ENCODE measurements around the gene TP53.

The TP53 gene

DNA sequence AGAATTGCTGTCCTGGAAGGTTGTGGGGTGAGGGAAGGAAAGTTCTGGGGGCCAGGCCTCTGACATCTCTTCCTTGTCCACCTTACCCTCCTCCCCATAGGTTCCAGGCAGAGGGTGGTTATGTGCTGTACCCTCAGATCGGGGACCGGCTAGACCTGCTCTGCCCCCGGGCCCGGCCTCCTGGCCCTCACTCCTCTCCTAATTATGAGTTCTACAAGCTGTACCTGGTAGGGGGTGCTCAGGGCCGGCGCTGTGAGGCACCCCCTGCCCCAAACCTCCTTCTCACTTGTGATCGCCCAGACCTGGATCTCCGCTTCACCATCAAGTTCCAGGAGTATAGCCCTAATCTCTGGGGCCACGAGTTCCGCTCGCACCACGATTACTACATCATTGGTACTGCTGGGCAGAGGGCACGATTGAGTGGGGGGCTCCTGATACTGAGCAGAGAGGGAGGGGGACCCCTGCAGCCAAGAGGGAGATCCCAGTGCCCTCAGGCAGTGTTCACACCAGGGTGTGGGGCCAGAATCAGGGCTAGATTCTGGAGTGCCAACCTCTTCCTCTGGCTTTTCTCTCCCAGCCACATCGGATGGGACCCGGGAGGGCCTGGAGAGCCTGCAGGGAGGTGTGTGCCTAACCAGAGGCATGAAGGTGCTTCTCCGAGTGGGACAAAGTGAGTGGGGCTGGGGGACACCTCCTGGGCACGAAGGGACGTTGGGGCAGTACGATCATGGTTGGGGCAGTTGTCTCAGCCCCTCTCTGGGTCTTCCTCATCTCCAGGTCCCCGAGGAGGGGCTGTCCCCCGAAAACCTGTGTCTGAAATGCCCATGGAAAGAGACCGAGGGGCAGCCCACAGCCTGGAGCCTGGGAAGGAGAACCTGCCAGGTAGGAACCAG lies 20.8 kb upstream of the TP53 start:
- no peaks in the 10 kb centered on the region for H3K79me2 ChIP-seq (ENCODE audit: insufficient read depth, low read depth)
- no peaks in the 10 kb centered on the region for H3K36me3 ChIP-seq (ENCODE audit: insufficient read depth)
- H2AFZ ChIP-seq (ENCODE audit: low read depth): no peak overlapping the region
- no peaks in the 10 kb centered on the region for H3K27me3 ChIP-seq (ENCODE audit: insufficient read depth, low read depth)
- no peaks in the 10 kb centered on the region for H3K4me1 ChIP-seq (ENCODE audit: low read depth, poor library complexity, severe bottlenecking)
- TF ChIP-seq, protein P1, sequence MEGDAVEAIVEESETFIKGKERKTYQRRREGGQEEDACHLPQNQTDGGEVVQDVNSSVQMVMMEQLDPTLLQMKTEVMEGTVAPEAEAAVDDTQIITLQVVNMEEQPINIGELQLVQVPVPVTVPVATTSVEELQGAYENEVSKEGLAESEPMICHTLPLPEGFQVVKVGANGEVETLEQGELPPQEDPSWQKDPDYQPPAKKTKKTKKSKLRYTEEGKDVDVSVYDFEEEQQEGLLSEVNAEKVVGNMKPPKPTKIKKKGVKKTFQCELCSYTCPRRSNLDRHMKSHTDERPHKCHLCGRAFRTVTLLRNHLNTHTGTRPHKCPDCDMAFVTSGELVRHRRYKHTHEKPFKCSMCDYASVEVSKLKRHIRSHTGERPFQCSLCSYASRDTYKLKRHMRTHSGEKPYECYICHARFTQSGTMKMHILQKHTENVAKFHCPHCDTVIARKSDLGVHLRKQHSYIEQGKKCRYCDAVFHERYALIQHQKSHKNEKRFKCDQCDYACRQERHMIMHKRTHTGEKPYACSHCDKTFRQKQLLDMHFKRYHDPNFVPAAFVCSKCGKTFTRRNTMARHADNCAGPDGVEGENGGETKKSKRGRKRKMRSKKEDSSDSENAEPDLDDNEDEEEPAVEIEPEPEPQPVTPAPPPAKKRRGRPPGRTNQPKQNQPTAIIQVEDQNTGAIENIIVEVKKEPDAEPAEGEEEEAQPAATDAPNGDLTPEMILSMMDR (conservative IDR thresholded peaks at IDR 0.05; ENCODE audit: low read depth, low read length): no peak
- H3K4me3 ChIP-seq (IDR thresholded peaks at IDR 0.05; ENCODE audit: insufficient read depth, low read depth, low read length): no peak overlapping the region
- H3K4me2 ChIP-seq: no peak overlapping the region
- H3K27ac ChIP-seq: no peak overlapping the region
- no peak overlapping the region for H3K9ac ChIP-seq
- no peaks in the 10 kb centered on the region for H4K20me1 ChIP-seq (ENCODE audit: insufficient read depth)

GRCh38 chr17:7707446-7707845 lies 20.2 kb upstream of the TP53 start:
- Histone ChIP-seq H3K36me3 (ENCODE audit: insufficient read depth) (no peaks in the 10 kb centered on the region), H2AFZ (ENCODE audit: low read depth) (no peak overlapping the region), H3K79me2 (ENCODE audit: insufficient read depth, low read depth) (no peaks in the 10 kb centered on the region), H3K4me2 (no peak overlapping the region), H3K27ac (no peak overlapping the region), H4K20me1 (ENCODE audit: insufficient read depth) (no peaks in the 10 kb centered on the region), H3K4me1 (ENCODE audit: low read depth, poor library complexity, severe bottlenecking) (no peaks in the 10 kb centered on the region), H3K27me3 (ENCODE audit: insufficient read depth, low read depth) (no peaks in the 10 kb centered on the region), H3K9ac (no peak overlapping the region), H3K4me3 (IDR thresholded peaks at IDR 0.05; ENCODE audit: insufficient read depth, low read depth, low read length) (no peak overlapping the region)
- TF ChIP-seq, protein P1 (conservative IDR thresholded peaks at IDR 0.05; ENCODE audit: low read depth, low read length): no peak

GRCh38 chr17:7706631-7707354 lies 19.5 kb upstream of the TP53 start:
- Histone ChIP-seq H3K4me2 (no peak overlapping the region), H3K36me3 (ENCODE audit: insufficient read depth) (no peaks in the 10 kb centered on the region), H3K9ac (no peak overlapping the region), H3K27me3 (ENCODE audit: insufficient read depth, low read depth) (no peaks in the 10 kb centered on the region), H2AFZ (ENCODE audit: low read depth) (no peak overlapping the region), H3K4me3 (IDR thresholded peaks at IDR 0.05; ENCODE audit: insufficient read depth, low read depth, low read length) (no peak overlapping the region), H3K79me2 (ENCODE audit: insufficient read depth, low read depth) (no peaks in the 10 kb centered on the region), H3K27ac (no peak overlapping the region), H3K4me1 (ENCODE audit: low read depth, poor library complexity, severe bottlenecking) (no peaks in the 10 kb centered on the region), H4K20me1 (ENCODE audit: insufficient read depth) (no peaks in the 10 kb centered on the region)
- TF ChIP-seq, protein P1 (conservative IDR thresholded peaks at IDR 0.05; ENCODE audit: low read depth, low read length): no peak

DNA sequence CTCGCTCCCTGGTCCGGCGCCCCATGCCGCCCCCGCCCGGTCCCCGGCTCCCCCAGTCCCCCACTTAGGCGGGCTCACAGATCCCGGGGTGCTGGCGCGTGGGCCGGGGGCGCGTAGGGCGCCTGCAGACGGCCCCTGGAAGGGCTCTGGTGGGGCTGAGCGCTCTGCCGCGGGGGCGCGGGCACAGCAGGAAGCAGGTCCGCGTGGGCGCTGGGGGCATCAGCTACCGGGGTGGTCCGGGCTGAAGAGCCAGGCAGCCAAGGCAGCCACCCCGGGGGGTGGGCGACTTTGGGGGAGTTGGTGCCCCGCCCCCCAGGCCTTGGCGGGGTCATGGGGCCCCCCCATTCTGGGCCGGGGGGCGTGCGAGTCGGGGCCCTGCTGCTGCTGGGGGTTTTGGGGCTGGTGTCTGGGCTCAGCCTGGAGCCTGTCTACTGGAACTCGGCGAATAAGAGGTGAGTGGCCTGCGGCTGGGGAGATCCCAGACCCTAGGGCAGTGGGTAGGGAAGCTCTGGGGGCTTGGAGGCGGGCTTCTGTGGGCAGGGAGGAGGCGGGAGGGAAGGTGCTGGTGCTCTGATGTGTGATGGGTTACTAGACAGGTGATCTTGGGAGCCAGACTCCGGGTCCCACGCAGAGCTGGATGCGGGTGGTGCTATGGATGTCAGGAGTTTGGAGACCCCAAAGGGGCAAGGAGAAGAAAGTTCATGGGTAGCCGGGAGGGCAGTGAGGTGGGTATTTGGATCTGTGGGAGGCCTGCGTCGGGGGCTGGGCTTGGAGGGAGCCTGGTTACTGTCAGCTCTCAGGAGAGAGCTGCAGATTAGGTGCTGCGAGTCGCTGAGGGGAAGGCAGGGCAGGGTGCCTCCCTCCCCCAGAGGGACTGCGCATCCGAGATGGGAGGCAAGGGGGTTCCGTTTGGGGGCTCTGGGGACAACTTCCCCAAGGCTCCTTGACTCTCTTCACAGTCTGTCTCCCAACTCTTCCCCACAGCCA lies 18.3 kb upstream of the TP53 start:
- Histone ChIP-seq H3K36me3 (ENCODE audit: insufficient read depth) (no peaks in the 10 kb centered on the region), H3K4me3 (IDR thresholded peaks at IDR 0.05; ENCODE audit: insufficient read depth, low read depth, low read length) (no peak overlapping the region), H3K9ac (no peak overlapping the region), H3K79me2 (ENCODE audit: insufficient read depth, low read depth) (no peaks in the 10 kb centered on the region), H3K4me1 (ENCODE audit: low read depth, poor library complexity, severe bottlenecking) (no peaks in the 10 kb centered on the region), H3K27me3 (ENCODE audit: insufficient read depth, low read depth) (no peaks in the 10 kb centered on the region), H3K4me2 (no peak overlapping the region), H4K20me1 (ENCODE audit: insufficient read depth) (no peaks in the 10 kb centered on the region), H2AFZ (ENCODE audit: low read depth) (no peak overlapping the region), H3K27ac (no peak overlapping the region)
- TF ChIP-seq, protein P1 (conservative IDR thresholded peaks at IDR 0.05; ENCODE audit: low read depth, low read length): no peak
